GM12892 (cell line): ENCODE measurements around the gene BRICD5.

ENCODE experiments used
- POLR2A ChIP-seq: IDR thresholded peaks from 2 replicates; pipeline ENCODE4 v1.6.1; 2011; ENCODE audit warnings: low read depth, low read length, control low read depth
- POLR2AphosphoS5 ChIP-seq: IDR thresholded peaks from 2 replicates; pipeline ENCODE4 v1.6.1; 2011; ENCODE audit warnings: low read depth, low read length, control low read depth
- TAF1 ChIP-seq: IDR thresholded peaks from 2 replicates; pipeline ENCODE4 v1.6.1; 2011; ENCODE audit warnings: low read depth, mild to moderate bottlenecking, control low read depth, low read length, borderline replicate concordance

DNA sequence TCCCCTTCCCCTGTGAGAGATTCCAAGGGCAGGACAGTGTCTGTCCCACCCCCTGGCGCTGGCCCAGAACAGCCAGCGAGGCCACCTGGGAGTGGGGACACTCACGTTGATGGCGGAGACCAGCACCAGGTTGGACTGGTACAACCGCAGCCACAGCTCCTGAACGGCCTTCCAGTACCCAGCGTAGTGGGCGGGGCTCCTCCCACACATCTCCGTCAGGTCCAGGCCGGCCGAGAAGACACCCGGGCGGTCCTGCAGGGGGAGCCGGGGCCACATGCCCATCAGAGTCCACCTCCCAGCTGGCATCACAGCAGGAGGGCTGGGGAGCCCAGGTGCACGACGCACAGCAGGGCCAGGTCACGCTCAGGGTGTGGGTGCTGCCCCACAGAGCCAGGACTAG is 33.6 kb upstream of the BRICD5 start:
- TF ChIP-seq POLR2A = no peak
- no peak for TF ChIP-seq TAF1
- TF ChIP-seq POLR2AphosphoS5 = no peak
